ENCODE data around the gene DDI2.

DNA sequence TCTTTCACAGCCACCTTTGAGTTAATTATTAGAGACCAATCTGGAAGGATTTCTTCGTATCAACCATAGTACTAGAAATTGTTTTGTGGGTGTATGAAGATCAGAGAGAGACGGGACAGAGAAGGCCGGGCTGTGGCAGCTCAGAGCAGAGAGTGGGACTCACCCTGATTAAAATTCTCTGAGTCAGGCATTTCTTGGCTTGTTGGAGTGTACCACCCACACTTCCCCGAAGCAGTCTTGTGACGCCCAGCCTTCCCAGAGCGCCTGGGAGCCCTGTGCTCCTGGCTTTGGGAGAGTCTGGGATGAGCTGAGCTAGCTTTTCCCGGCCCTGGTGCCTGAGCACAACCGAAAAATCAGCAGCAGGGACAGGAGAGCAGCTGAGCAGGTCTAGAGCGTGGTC lies 86.3 kb downstream of the DDI2 start:
- TF ChIP-seq, protein P1, sequence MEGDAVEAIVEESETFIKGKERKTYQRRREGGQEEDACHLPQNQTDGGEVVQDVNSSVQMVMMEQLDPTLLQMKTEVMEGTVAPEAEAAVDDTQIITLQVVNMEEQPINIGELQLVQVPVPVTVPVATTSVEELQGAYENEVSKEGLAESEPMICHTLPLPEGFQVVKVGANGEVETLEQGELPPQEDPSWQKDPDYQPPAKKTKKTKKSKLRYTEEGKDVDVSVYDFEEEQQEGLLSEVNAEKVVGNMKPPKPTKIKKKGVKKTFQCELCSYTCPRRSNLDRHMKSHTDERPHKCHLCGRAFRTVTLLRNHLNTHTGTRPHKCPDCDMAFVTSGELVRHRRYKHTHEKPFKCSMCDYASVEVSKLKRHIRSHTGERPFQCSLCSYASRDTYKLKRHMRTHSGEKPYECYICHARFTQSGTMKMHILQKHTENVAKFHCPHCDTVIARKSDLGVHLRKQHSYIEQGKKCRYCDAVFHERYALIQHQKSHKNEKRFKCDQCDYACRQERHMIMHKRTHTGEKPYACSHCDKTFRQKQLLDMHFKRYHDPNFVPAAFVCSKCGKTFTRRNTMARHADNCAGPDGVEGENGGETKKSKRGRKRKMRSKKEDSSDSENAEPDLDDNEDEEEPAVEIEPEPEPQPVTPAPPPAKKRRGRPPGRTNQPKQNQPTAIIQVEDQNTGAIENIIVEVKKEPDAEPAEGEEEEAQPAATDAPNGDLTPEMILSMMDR (IDR thresholded peaks at IDR 0.05; ENCODE audit: borderline replicate concordance, extremely low read depth, low read length, poor library complexity, severe bottlenecking), result no peak
- TF ChIP-seq EZH2 (IDR thresholded peaks at IDR 0.05; ENCODE audit: borderline replicate concordance, low read depth, low read length, severe bottlenecking), result no peak
